Lung (tissue), 12 donors: ENCODE data around the gene ANO2. TPM values are rescaled to one million over a fixed set of nuclear protein-coding genes. Genes with fewer than 3 reads are reported as not detected.

Source experiments
- ATAC-seq: fragments of 200-7000 bp; cut with Tn5 transposase; one replicate; pipeline ENCODE4 v1.9.1; 2020; ENCODE audit warnings: moderate number of reproducible peaks; ENCODE audit not compliant: insufficient read depth, low FRiP score
- DNase-seq, 3 donors: peaks; one replicate each; pipeline ENCODE4 v3.0.0-alpha.2; 2013 to 2017
- H3K27ac ChIP-seq, 2 donors: one replicate each; pipeline ENCODE4 v1.5.1; 2013; ENCODE audit warnings: mild to moderate bottlenecking in 2 of 2, moderate library complexity in 2 of 2, control low read depth in 1 of 2, inconsistent platforms in 1 of 2, low read depth in 1 of 2, low read length in 1 of 2
- H3K27me3 ChIP-seq, 3 donors: one replicate each; pipeline ENCODE4 v1.5.1; 2013; ENCODE audit warnings: low read length in 2 of 3; ENCODE audit not compliant: control insufficient read depth in 3 of 3, insufficient read depth in 3 of 3
- H3K36me3 ChIP-seq, 4 donors: one replicate each; pipeline ENCODE4 v1.5.1; 2013; ENCODE audit warnings: low read length in 4 of 4, mild to moderate bottlenecking in 1 of 4, moderate library complexity in 1 of 4; ENCODE audit not compliant: control insufficient read depth in 4 of 4, insufficient read depth in 4 of 4
- H3K4me1 ChIP-seq, 5 donors: one replicate each; pipeline ENCODE4 v1.5.1; 2013; ENCODE audit warnings: low read length in 5 of 5, mild to moderate bottlenecking in 2 of 5, moderate library complexity in 1 of 5; ENCODE audit not compliant: control insufficient read depth in 5 of 5, insufficient read depth in 5 of 5
- H3K4me3 ChIP-seq: one replicate; pipeline ENCODE4 v1.5.1; 2013; ENCODE audit warnings: mild to moderate bottlenecking, control low read depth, moderate library complexity
- H3K9ac ChIP-seq, 2 donors: one replicate each; pipeline ENCODE4 v1.5.1; 2013; ENCODE audit warnings: low read length in 2 of 2, control low read depth in 1 of 2; ENCODE audit not compliant: insufficient read depth in 1 of 2
- H3K9me3 ChIP-seq, 4 donors: one replicate each; pipeline ENCODE4 v1.5.1; 2013; ENCODE audit warnings: low read length in 3 of 4, mild to moderate bottlenecking in 1 of 4, moderate library complexity in 1 of 4; ENCODE audit not compliant: control insufficient read depth in 4 of 4, insufficient read depth in 3 of 4
- WGBS, 2 donors: extraction: QIAGEN DNeasy Blood & Tissue Kit; methylation state at CpG; one replicate each; pipeline ENCODE4 v1.1.7; 2013; 5-methylcytosine and 5-hydroxymethylcytosine counted together
- polyA plus RNA-seq, 2 donors: library from polyadenylated mRNA; stranded (reverse); fragments of 200-250 nt; gene quantifications; one replicate each; pipeline ENCODE4 v1.2.1, GENCODE V29; 2013
- total RNA-seq, 2 donors: library from RNA; depleted of rRNA in 1 of 2; stranded (reverse); fragments of >200 nt in 1 of 2; gene quantifications; one replicate each; pipeline ENCODE4 v1.2.1, GENCODE V29; 2014 to 2021
- TF ChIP-seq, protein P1 (sequence below): IDR thresholded peaks from 2 replicates; pipeline ENCODE4 v1.5.1; 2012; ENCODE audit warnings: mild to moderate bottlenecking; ENCODE audit errors: control extremely low read depth, extremely low read depth
- donor health status: control.
- donor health status: control.
- donor health status: Bipolar disorder and iron deficiency.
- donor health status: healthy.
- donor health status: DM: yes; HTN: yes; CAD: no.

Gene ANO2
- total and polyA plus RNA-seq, 4 donors: 5.9 to 11.3 (median 7.4) TPM

DNA sequence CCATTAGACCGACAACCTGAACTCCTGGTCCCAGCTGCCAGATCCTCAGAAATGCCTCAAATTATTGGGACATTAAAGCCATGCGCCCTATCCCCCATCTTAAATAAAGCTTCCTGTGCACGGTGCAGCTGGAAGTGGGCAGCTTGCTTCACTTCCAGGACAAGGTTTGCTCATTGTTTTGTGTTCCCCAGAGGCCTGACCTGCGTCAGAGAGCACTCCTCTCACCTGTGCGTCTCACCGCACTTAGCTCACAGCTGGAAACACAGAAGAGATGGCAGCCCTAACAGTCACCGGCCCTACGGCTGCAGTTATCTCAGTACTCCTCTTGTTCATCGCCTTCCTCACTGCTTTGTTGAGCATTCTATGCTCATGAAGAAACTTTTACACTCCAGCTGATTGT, 135.5 kb downstream of the ANO2 start:
- peaks cover 0 to 7% (median 2%) of the 10 kb centered on the region in 3 donors for H3K27me3 ChIP-seq
- TF ChIP-seq, protein P1, sequence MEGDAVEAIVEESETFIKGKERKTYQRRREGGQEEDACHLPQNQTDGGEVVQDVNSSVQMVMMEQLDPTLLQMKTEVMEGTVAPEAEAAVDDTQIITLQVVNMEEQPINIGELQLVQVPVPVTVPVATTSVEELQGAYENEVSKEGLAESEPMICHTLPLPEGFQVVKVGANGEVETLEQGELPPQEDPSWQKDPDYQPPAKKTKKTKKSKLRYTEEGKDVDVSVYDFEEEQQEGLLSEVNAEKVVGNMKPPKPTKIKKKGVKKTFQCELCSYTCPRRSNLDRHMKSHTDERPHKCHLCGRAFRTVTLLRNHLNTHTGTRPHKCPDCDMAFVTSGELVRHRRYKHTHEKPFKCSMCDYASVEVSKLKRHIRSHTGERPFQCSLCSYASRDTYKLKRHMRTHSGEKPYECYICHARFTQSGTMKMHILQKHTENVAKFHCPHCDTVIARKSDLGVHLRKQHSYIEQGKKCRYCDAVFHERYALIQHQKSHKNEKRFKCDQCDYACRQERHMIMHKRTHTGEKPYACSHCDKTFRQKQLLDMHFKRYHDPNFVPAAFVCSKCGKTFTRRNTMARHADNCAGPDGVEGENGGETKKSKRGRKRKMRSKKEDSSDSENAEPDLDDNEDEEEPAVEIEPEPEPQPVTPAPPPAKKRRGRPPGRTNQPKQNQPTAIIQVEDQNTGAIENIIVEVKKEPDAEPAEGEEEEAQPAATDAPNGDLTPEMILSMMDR: no peak

DNA sequence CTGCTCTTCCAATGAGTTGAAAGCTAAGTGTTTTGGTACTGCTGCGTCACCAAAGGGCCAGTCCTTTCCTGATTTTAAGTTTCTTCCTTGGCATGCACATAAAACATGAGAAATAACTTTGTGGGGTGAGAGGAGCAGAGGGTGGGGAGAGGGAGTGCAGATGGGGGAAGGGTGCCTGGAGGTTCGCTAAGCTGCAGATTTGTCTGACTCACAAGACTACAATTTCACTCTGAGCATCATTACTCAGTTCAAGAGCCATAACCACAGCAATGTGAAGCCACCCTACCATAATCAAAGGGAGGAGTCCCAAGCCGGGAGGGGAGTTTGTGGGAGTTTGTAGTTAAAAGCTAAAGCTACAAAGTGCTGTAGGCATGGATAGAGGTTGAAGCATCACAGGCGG, 136.1 kb downstream of the ANO2 start:
- peaks cover 0 to 4% (median 0%) of the 10 kb centered on the region in 5 donors for H3K4me1 ChIP-seq
- no peak for ATAC-seq
- no peak overlapping the region for H3K27ac ChIP-seq
- DNase-seq: no peak
- 84 to 95% methylated on average over 4 of the region's 4 CpGs for WGBS, 2 donors
- no peaks in the 10 kb centered on the region for H3K9me3 ChIP-seq
- no peaks in the 10 kb centered on the region for H3K36me3 ChIP-seq
- peaks cover 0 to 7% (median 3%) of the 10 kb centered on the region in 3 donors for H3K27me3 ChIP-seq
- no peak overlapping the region for H3K4me3 ChIP-seq
- H3K9ac ChIP-seq: no peak overlapping the region
- TF ChIP-seq, protein P1: no peak

More for the DNA sequence above, 135.5 kb downstream of the ANO2 start:
- WGBS, 2 donors: 79 to 87% methylated on average over 9 of the region's 9 CpGs
- Histone ChIP-seq H3K4me3 (no peak overlapping the region), H3K36me3 (no peaks in the 10 kb centered on the region), H3K9ac (no peak overlapping the region), H3K27ac (no peak overlapping the region), H3K9me3 (no peaks in the 10 kb centered on the region), H3K4me1 (peaks cover 0 to 4% (median 0%) of the 10 kb centered on the region in 5 donors)
- ATAC-seq (no peak), DNase-seq (no peak)

DNA sequence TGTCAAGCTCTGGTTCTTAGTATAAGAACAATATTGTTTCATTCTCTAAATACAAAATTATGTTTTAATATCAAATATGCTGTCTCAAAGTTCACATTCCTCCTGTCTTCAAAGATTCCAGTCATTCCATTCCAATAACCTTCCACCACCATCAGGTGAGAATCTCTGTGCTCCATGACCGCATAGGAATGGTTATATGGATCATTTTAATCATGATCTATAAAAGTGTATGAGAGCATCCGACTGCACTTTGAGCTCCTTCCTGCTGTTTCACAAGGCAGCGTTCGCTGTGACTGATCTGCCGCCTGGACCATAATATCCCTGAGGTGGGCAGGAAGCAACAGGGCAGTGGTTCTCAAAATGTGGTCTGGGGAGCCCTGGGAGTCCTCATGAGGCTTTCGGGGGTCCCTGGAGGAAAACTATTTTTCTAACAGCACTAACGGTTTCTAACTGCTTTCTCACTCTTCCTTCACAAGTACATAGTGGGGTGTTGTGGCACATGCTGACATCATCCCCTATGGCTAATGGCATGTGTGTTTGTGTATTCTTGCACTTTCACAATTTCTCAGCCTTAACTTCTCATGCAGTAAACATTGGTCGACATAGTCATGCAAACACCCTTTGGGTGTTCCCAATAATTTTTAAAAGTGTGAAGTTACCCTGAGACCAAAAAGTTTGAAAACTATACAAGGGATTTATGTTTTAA, 137.4 kb downstream of the ANO2 start:
- DNase-seq (no peak), ATAC-seq (no peak)
- Histone ChIP-seq H3K4me3 (no peak overlapping the region), H3K27me3 (peaks cover 0 to 7% (median 3%) of the 10 kb centered on the region in 3 donors), H3K9ac (no peak overlapping the region), H3K4me1 (peaks cover 0 to 4% (median 0%) of the 10 kb centered on the region in 5 donors), H3K36me3 (no peaks in the 10 kb centered on the region), H3K27ac (no peak overlapping the region), H3K9me3 (no peaks in the 10 kb centered on the region)
- WGBS, 2 donors: 78 to 82% methylated on average over 8 of the region's 8 CpGs
- TF ChIP-seq, protein P1: no peak
